ENCODE data around the gene ZNF280A. TPM values are rescaled to one million over a fixed set of nuclear protein-coding genes. Genes with fewer than 3 reads are reported as not detected.
"Not testable (repeated sequence)": the region's sequence is repeated elsewhere in the genome, so short reads cannot be mapped to it uniquely, and the experiment has no call there.

ZNF280A gene
- total RNA-seq, 1 experiment from 2014 or later = 0.22 TPM

DNA sequence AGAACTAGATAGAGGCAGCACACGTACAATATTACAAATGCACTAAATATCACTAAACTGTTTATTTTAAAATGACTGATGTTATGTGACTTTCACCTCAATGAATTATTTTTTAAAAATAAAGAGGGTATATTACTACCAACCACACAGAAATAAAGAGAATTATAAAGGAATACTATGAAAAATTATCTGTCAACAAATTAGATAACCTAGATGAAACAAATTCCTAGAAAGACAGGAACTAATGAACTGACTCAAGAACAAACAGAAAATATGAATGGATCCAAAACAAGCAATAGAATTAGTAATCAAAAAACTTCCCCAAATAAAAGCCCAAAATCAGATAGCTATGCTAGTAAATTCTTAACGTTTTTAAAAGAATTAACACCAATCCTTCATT lies 21.8 kb downstream of the ZNF280A start:
- Mint-ChIP-seq H3K36me3 (peaks cover 26% of the 10 kb centered on the region), H3K9me3 (no peaks in the 10 kb centered on the region), H3K27me3 (ENCODE audit: low read depth) (peaks cover 34% of the 10 kb centered on the region), H3K4me3 (no peak overlapping the region), H3K4me1 (no peaks in the 10 kb centered on the region), H3K27ac (no peak overlapping the region)
- POLR2A ChIA-PET = interaction anchor here (0.7 kb wide), 1 partner anchor 194 kb away, joined by 5 read pairs; no protein-coding TSS in a partner anchor
- TF ChIP-seq, protein P1, sequence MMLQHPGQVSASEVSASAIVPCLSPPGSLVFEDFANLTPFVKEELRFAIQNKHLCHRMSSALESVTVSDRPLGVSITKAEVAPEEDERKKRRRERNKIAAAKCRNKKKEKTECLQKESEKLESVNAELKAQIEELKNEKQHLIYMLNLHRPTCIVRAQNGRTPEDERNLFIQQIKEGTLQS (CRISPR knock-in tag; conservative IDR thresholded peaks at IDR 0.05) = no peak
- TF ChIP-seq CREM (CRISPR knock-in tag; IDR thresholded peaks at IDR 0.05) (no peak), ETV6 (CRISPR knock-in tag; IDR thresholded peaks at IDR 0.05) (no peak), ZNF317 (CRISPR knock-in tag; IDR thresholded peaks at IDR 0.05; ENCODE audit: borderline replicate concordance, low read depth) (no peak), FOXK1 (CRISPR knock-in tag; IDR thresholded peaks at IDR 0.05) (no peak), HMGA2 (CRISPR knock-in tag; IDR thresholded peaks at IDR 0.05) (no peak), SOX15 (CRISPR knock-in tag; IDR thresholded peaks at IDR 0.05) (no peak), GABPB1 (CRISPR knock-in tag; IDR thresholded peaks at IDR 0.05) (no peak)
- TF ChIP-seq, protein P2, sequence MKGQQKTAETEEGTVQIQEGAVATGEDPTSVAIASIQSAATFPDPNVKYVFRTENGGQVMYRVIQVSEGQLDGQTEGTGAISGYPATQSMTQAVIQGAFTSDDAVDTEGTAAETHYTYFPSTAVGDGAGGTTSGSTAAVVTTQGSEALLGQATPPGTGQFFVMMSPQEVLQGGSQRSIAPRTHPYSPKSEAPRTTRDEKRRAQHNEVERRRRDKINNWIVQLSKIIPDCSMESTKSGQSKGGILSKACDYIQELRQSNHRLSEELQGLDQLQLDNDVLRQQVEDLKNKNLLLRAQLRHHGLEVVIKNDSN (CRISPR knock-in tag; IDR thresholded peaks at IDR 0.05) = no peak
- ATAC-seq (no peak), DNase-seq (ENCODE audit: low spot score) (no peak)
- CTCF ChIA-PET = interaction anchor here (1.4 kb wide), 1 partner anchor 78 kb away, joined by 3 read pairs; no protein-coding TSS in a partner anchor

DNA sequence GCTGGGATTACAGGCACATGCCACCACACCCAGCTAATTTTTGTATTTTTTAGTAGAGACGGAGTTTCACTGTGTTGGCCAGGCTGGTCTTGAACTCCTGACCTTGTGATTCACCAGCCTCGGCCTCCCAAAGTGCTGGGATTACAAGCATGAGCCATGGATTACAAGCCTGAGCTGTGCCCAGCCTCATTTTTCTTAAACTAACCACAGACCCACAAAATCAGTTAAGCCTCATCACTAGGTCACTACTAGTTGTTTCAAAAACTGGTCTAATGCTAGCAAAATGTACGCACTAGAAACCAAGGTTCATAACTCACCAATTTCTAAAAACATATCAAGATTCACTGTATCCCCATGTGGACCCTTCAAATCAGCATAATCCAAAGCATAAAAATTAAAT lies 28.5 kb downstream of the ZNF280A start:
- not testable (repeated sequence) for H3K4me1 Mint-ChIP-seq; H3K27ac Mint-ChIP-seq; ATAC-seq; H3K4me3 Mint-ChIP-seq; H3K9me3 Mint-ChIP-seq; DNase-seq (ENCODE audit: low spot score)
- ChIA-PET CTCF (interaction anchor here (0.7 kb wide), 2 partner anchors 54 to 84 kb away, joined by 3 read pairs; no protein-coding TSS in a partner anchor), POLR2A (interaction anchor here (0.6 to 0.7 kb wide), 2 partner anchors 11 to 618 kb away, joined by 3 read pairs; no protein-coding TSS in a partner anchor)
- H3K27me3 Mint-ChIP-seq (ENCODE audit: low read depth) = peaks cover 41% of the 10 kb centered on the region
- peaks cover 55% of the 10 kb centered on the region for H3K36me3 Mint-ChIP-seq

DNA sequence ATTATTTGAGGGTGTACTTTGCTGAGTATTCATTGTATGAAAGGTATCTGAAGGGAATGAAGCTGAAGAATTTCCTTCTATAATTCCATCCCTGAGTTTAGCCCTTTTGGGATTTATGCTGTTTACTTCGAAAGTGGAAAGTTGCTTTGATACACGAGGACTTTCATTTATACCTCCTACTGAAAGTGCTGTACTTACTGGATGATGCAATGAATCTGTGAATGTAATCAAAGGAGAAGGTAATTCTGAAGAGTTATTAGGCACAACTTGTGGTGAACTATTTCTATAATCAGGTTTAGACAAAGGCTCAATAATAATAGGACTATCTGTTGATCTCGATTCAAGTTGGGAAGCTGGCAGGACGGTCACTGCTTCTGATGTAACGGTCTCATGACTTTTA lies 31.3 kb downstream of the ZNF280A start:
- Mint-ChIP-seq H3K9me3 (no peaks in the 10 kb centered on the region), H3K4me3 (no peak overlapping the region), H3K4me1 (peaks cover 5% of the 10 kb centered on the region), H3K27ac (no peak overlapping the region), H3K36me3 (peaks cover 52% of the 10 kb centered on the region), H3K27me3 (ENCODE audit: low read depth) (peaks cover 37% of the 10 kb centered on the region)
- no peak for ATAC-seq
- CTCF ChIA-PET = interaction anchor here (1.0 to 1.5 kb wide), 4 partner anchors 20 to 281 kb away, joined by 3 to 6 read pairs (median 4); partner anchors contain the start of gene ZNF280B
- POLR2A ChIA-PET = no interaction called here
- no peak for DNase-seq (ENCODE audit: low spot score)
- TF ChIP-seq, protein P3, sequence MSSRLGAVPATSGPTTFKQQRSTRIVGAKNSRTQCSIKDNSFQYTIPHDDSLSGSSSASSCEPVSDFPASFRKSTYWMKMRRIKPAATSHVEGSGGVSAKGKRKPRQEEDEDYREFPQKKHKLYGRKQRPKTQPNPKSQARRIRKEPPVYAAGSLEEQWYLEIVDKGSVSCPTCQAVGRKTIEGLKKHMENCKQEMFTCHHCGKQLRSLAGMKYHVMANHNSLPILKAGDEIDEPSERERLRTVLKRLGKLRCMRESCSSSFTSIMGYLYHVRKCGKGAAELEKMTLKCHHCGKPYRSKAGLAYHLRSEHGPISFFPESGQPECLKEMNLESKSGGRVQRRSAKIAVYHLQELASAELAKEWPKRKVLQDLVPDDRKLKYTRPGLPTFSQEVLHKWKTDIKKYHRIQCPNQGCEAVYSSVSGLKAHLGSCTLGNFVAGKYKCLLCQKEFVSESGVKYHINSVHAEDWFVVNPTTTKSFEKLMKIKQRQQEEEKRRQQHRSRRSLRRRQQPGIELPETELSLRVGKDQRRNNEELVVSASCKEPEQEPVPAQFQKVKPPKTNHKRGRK (CRISPR knock-in tag; IDR thresholded peaks at IDR 0.05; ENCODE audit: borderline replicate concordance) = no peak
- TF ChIP-seq CBFB (CRISPR knock-in tag; IDR thresholded peaks at IDR 0.05; ENCODE audit: low read depth) = no peak
- TF ChIP-seq SP1 (CRISPR knock-in tag; conservative IDR thresholded peaks at IDR 0.05) = no peak
- TF ChIP-seq, protein P4, sequence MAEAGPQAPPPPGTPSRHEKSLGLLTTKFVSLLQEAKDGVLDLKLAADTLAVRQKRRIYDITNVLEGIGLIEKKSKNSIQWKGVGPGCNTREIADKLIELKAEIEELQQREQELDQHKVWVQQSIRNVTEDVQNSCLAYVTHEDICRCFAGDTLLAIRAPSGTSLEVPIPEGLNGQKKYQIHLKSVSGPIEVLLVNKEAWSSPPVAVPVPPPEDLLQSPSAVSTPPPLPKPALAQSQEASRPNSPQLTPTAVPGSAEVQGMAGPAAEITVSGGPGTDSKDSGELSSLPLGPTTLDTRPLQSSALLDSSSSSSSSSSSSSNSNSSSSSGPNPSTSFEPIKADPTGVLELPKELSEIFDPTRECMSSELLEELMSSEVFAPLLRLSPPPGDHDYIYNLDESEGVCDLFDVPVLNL (CRISPR knock-in tag; IDR thresholded peaks at IDR 0.05; ENCODE audit: borderline replicate concordance, low read depth) = no peak
- TF ChIP-seq, protein P5, sequence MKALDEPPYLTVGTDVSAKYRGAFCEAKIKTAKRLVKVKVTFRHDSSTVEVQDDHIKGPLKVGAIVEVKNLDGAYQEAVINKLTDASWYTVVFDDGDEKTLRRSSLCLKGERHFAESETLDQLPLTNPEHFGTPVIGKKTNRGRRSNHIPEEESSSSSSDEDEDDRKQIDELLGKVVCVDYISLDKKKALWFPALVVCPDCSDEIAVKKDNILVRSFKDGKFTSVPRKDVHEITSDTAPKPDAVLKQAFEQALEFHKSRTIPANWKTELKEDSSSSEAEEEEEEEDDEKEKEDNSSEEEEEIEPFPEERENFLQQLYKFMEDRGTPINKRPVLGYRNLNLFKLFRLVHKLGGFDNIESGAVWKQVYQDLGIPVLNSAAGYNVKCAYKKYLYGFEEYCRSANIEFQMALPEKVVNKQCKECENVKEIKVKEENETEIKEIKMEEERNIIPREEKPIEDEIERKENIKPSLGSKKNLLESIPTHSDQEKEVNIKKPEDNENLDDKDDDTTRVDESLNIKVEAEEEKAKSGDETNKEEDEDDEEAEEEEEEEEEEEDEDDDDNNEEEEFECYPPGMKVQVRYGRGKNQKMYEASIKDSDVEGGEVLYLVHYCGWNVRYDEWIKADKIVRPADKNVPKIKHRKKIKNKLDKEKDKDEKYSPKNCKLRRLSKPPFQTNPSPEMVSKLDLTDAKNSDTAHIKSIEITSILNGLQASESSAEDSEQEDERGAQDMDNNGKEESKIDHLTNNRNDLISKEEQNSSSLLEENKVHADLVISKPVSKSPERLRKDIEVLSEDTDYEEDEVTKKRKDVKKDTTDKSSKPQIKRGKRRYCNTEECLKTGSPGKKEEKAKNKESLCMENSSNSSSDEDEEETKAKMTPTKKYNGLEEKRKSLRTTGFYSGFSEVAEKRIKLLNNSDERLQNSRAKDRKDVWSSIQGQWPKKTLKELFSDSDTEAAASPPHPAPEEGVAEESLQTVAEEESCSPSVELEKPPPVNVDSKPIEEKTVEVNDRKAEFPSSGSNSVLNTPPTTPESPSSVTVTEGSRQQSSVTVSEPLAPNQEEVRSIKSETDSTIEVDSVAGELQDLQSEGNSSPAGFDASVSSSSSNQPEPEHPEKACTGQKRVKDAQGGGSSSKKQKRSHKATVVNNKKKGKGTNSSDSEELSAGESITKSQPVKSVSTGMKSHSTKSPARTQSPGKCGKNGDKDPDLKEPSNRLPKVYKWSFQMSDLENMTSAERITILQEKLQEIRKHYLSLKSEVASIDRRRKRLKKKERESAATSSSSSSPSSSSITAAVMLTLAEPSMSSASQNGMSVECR (CRISPR knock-in tag; IDR thresholded peaks at IDR 0.05; ENCODE audit: borderline replicate concordance) = no peak
- TF ChIP-seq ZNF416 (CRISPR knock-in tag; IDR thresholded peaks at IDR 0.05) = no peak
- TF ChIP-seq, protein P6, sequence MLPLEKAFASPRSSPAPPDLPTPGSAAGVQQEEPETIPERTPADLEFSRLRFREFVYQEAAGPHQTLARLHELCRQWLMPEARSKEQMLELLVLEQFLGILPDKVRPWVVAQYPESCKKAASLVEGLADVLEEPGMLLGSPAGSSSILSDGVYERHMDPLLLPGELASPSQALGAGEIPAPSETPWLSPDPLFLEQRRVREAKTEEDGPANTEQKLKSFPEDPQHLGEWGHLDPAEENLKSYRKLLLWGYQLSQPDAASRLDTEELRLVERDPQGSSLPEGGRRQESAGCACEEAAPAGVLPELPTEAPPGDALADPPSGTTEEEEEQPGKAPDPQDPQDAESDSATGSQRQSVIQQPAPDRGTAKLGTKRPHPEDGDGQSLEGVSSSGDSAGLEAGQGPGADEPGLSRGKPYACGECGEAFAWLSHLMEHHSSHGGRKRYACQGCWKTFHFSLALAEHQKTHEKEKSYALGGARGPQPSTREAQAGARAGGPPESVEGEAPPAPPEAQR (CRISPR knock-in tag; IDR thresholded peaks at IDR 0.05) = no peak
- no peak for TF ChIP-seq SMAD3 (CRISPR knock-in tag; IDR thresholded peaks at IDR 0.05; ENCODE audit: borderline replicate concordance)
- no peak for TF ChIP-seq ZNF263 (CRISPR knock-in tag; IDR thresholded peaks at IDR 0.05; ENCODE audit: low read depth)
- no peak for TF ChIP-seq ZNF219 (CRISPR knock-in tag; IDR thresholded peaks at IDR 0.05; ENCODE audit: borderline replicate concordance)
- TF ChIP-seq, protein P7, sequence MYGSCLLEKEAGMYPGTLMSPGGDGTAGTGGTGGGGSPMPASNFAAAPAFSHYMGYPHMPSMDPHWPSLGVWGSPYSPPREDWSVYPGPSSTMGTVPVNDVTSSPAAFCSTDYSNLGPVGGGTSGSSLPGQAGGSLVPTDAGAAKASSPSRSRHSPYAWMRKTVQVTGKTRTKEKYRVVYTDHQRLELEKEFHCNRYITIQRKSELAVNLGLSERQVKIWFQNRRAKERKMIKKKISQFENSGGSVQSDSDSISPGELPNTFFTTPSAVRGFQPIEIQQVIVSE (CRISPR knock-in tag; IDR thresholded peaks at IDR 0.05; ENCODE audit: borderline replicate concordance) = no peak
- TF ChIP-seq NR3C1 (CRISPR knock-in tag; conservative IDR thresholded peaks at IDR 0.05; ENCODE audit: low read depth) = no peak
